Ishikawa (cell line): Measurements from ENCODE around the gene OR1N2.

Source experiments
- CEBPB ChIP-seq: IDR thresholded peaks from 2 replicates; pipeline ENCODE4 v1.6.1; 2012
- CREB1 ChIP-seq: IDR thresholded peaks from 2 replicates; pipeline ENCODE4 v1.6.1; 2012; ENCODE audit warnings: low read depth
- EGR1 ChIP-seq: IDR thresholded peaks from 2 replicates; pipeline ENCODE4 v1.6.1; 2012
- EP300 ChIP-seq: IDR thresholded peaks from 2 replicates; pipeline ENCODE4 v1.6.1; 2012; ENCODE audit warnings: borderline replicate concordance
- FOXM1 ChIP-seq: IDR thresholded peaks from 2 replicates; pipeline ENCODE4 v1.6.1; 2012; ENCODE audit warnings: low read depth, borderline replicate concordance
- NFIC ChIP-seq: IDR thresholded peaks from 2 replicates; pipeline ENCODE4 v1.6.1; 2012
- RAD21 ChIP-seq: IDR thresholded peaks from 2 replicates; pipeline ENCODE4 v1.6.1; 2012; ENCODE audit warnings: low read depth
- TAF1 ChIP-seq: IDR thresholded peaks from 2 replicates; pipeline ENCODE4 v1.6.1; 2012; ENCODE audit warnings: low read depth, mild to moderate bottlenecking
- TCF12 ChIP-seq: IDR thresholded peaks from 2 replicates; pipeline ENCODE4 v1.6.1; 2012; ENCODE audit warnings: low read depth
- TEAD4 ChIP-seq: IDR thresholded peaks from 2 replicates; pipeline ENCODE4 v1.6.1; 2012
- YY1 ChIP-seq: IDR thresholded peaks from 2 replicates; pipeline ENCODE4 v1.6.1; 2012; ENCODE audit warnings: low read depth
- ZBTB7A ChIP-seq: IDR thresholded peaks from 2 replicates; pipeline ENCODE4 v1.6.1; 2012; ENCODE audit warnings: low read depth
- TF ChIP-seq, protein P1 (sequence below): IDR thresholded peaks from 2 replicates; pipeline ENCODE4 v1.6.1; 2012
- TF ChIP-seq, protein P2 (sequence below): IDR thresholded peaks from 2 replicates; pipeline ENCODE4 v1.6.1; 2012
- TF ChIP-seq, protein P3 (sequence below): IDR thresholded peaks from 2 replicates; pipeline ENCODE4 v1.6.1; 2012; ENCODE audit warnings: low read depth, mild to moderate bottlenecking

Gene OR1N2, protein sequence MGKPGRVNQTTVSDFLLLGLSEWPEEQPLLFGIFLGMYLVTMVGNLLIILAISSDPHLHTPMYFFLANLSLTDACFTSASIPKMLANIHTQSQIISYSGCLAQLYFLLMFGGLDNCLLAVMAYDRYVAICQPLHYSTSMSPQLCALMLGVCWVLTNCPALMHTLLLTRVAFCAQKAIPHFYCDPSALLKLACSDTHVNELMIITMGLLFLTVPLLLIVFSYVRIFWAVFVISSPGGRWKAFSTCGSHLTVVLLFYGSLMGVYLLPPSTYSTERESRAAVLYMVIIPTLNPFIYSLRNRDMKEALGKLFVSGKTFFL

DNA sequence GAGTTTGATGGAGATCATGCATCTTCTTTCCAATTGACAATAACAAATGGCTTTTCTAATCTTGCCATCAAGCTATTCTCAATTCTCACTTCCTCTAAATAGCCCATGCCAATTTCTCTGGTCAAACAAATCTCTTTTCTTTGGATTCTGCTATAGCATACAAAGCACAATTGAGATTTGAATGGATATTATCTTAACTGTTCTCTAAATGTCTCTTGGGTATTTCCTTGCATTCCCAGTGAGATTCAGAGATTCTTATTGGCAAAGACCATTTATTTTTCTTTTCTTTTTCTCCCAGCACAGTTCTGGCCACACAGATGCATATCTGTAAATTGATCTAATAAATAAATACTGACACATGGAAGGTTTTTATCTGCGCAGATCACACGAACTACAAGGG, at the start of gene OR1N2:
Gene OR1N2 (plus strand): TSS at position 301 of the 400 bp plus-strand sequence. CDS start 100 bp downstream, outside the sequence.
- no peak for TF ChIP-seq EP300
- no peak for TF ChIP-seq YY1
- TF ChIP-seq EGR1, result no peak
- TF ChIP-seq NFIC, result no peak
- no peak for TF ChIP-seq TAF1
- TF ChIP-seq TEAD4, result no peak
- no peak for TF ChIP-seq CREB1
- TF ChIP-seq TCF12, result no peak
- TF ChIP-seq, protein P1, sequence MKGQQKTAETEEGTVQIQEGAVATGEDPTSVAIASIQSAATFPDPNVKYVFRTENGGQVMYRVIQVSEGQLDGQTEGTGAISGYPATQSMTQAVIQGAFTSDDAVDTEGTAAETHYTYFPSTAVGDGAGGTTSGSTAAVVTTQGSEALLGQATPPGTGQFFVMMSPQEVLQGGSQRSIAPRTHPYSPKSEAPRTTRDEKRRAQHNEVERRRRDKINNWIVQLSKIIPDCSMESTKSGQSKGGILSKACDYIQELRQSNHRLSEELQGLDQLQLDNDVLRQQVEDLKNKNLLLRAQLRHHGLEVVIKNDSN, result no peak
- TF ChIP-seq CEBPB, result no peak
- no peak for TF ChIP-seq RAD21
- TF ChIP-seq ZBTB7A, result no peak
- no peak for TF ChIP-seq FOXM1
- TF ChIP-seq, protein P2, sequence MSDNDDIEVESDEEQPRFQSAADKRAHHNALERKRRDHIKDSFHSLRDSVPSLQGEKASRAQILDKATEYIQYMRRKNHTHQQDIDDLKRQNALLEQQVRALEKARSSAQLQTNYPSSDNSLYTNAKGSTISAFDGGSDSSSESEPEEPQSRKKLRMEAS, result no peak

DNA sequence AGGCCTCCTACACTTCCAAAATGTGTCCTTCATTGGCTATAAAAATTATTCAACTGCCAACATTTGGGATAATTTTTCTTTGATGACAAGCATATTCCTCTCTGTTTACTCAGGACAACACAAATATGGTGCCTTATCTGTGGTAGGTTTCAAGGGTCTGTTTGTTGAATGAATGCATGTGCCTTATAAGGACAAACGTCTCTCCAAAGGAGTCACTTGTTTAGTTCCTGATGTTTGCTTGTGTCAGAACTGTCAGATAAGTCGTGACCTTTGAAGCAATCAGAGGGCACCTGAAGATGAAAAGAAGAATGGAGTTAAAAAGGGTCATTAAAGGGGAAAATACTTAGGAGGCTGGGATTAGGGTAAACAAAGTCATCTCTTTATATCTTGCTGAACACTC, 45.9 kb upstream of the OR1N2 start:
- TF ChIP-seq, protein P1, result no peak
- no peak for TF ChIP-seq YY1
- no peak for TF ChIP-seq NFIC
- TF ChIP-seq EGR1, result no peak
- TF ChIP-seq, protein P2, result no peak
- no peak for TF ChIP-seq CEBPB
- TF ChIP-seq CREB1, result no peak
- no peak for TF ChIP-seq EP300
- TF ChIP-seq TCF12, result no peak
- TF ChIP-seq ZBTB7A, result no peak
- no peak for TF ChIP-seq TEAD4
- TF ChIP-seq, protein P3, sequence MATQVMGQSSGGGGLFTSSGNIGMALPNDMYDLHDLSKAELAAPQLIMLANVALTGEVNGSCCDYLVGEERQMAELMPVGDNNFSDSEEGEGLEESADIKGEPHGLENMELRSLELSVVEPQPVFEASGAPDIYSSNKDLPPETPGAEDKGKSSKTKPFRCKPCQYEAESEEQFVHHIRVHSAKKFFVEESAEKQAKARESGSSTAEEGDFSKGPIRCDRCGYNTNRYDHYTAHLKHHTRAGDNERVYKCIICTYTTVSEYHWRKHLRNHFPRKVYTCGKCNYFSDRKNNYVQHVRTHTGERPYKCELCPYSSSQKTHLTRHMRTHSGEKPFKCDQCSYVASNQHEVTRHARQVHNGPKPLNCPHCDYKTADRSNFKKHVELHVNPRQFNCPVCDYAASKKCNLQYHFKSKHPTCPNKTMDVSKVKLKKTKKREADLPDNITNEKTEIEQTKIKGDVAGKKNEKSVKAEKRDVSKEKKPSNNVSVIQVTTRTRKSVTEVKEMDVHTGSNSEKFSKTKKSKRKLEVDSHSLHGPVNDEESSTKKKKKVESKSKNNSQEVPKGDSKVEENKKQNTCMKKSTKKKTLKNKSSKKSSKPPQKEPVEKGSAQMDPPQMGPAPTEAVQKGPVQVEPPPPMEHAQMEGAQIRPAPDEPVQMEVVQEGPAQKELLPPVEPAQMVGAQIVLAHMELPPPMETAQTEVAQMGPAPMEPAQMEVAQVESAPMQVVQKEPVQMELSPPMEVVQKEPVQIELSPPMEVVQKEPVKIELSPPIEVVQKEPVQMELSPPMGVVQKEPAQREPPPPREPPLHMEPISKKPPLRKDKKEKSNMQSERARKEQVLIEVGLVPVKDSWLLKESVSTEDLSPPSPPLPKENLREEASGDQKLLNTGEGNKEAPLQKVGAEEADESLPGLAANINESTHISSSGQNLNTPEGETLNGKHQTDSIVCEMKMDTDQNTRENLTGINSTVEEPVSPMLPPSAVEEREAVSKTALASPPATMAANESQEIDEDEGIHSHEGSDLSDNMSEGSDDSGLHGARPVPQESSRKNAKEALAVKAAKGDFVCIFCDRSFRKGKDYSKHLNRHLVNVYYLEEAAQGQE, result no peak
- TF ChIP-seq RAD21, result no peak
- TF ChIP-seq FOXM1, result no peak
- no peak for TF ChIP-seq TAF1

DNA sequence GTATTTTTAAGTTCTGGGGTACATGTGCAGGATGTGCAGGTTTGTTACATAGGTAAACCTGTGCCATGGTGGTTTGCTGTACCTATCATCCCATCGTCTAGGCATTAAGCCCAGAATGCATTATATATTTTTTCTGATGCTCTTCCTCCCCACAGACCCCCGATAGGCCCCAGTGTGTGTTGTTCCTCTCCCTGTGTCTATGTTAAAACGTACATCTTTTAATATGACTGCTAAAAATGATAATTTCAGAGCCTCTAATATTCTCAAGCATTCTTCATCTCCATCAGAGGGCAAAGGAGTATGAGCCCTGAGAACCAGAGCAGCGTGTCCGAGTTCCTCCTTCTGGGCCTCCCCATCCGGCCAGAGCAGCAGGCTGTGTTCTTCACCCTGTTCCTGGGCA, 42.4 kb upstream of the OR1N2 start, which contains the start of gene OR1J2:
Gene OR1J2 (plus strand): TSS at position 301 of the 400 bp plus-strand sequence. CDS start 0 bp downstream, at position 301.
- TF ChIP-seq TAF1 (no peak), FOXM1 (no peak), CREB1 (no peak), YY1 (no peak), ZBTB7A (no peak), RAD21 (no peak), CEBPB (no peak), TEAD4 (no peak), EP300 (no peak), EGR1 (no peak), NFIC (no peak), TCF12 (no peak)
- TF ChIP-seq, protein P3, result no peak
- TF ChIP-seq, protein P2, result no peak
- TF ChIP-seq, protein P1, result no peak

DNA sequence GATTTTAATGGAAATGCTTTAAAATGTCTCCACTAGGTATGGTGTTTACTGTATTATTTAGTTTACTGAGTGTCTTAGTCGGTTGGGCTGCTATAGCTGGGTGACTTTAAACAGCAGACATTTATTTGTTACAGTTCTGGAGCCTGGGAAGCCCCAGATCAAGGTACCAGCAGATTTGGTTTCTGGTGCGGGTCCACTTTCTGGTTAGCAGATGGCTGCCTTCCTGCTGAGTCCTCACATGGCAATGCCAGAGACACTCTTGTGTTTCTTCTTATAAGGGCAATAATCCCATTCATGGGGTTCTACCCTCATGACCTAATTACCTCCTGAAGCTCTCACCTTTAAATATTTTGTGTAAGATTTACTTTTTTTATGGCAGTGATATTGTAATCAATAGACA, 34.7 kb upstream of the OR1N2 start:
- TF ChIP-seq, protein P3, result no peak
- no peak for TF ChIP-seq NFIC
